IPS-18a (cell line): ENCODE results near the gene SCUBE1.

ENCODE experiments used
- H3K27ac ChIP-seq: one replicate; pipeline ENCODE4 v1.5.1; 2013; ENCODE audit warnings: low read length
- H3K27me3 ChIP-seq: one replicate; pipeline ENCODE4 v1.6.1; 2013; ENCODE audit warnings: mild to moderate bottlenecking, low read length; ENCODE audit not compliant: control insufficient read depth, insufficient read depth
- H3K36me3 ChIP-seq: one replicate; pipeline ENCODE4 v1.6.1; 2013; ENCODE audit warnings: low read depth, low read length; ENCODE audit not compliant: control insufficient read depth
- H3K4me1 ChIP-seq: one replicate; pipeline ENCODE4 v1.6.1; 2013; ENCODE audit warnings: low read depth, low read length; ENCODE audit not compliant: control insufficient read depth
- H3K4me3 ChIP-seq: one replicate; pipeline ENCODE4 v1.5.1; 2013; ENCODE audit warnings: low read length
- H3K9ac ChIP-seq: one replicate; pipeline ENCODE4 v1.6.1; 2013; ENCODE audit warnings: mild to moderate bottlenecking, low read length, moderate library complexity
- H3K9me3 ChIP-seq: one replicate; pipeline ENCODE4 v1.6.1; 2013; ENCODE audit warnings: low read depth, low read length; ENCODE audit not compliant: control insufficient read depth

SCUBE1 gene

GRCh38 chr22:43337385-43337784 is 5.8 kb downstream of the SCUBE1 start:
- Histone ChIP-seq H3K4me1 (no peaks in the 10 kb centered on the region), H3K36me3 (no peaks in the 10 kb centered on the region), H3K27me3 (peaks cover 23% of the 10 kb centered on the region), H3K4me3 (no peak overlapping the region), H3K27ac (no peak overlapping the region), H3K9ac (no peak overlapping the region), H3K9me3 (no peaks in the 10 kb centered on the region)

DNA sequence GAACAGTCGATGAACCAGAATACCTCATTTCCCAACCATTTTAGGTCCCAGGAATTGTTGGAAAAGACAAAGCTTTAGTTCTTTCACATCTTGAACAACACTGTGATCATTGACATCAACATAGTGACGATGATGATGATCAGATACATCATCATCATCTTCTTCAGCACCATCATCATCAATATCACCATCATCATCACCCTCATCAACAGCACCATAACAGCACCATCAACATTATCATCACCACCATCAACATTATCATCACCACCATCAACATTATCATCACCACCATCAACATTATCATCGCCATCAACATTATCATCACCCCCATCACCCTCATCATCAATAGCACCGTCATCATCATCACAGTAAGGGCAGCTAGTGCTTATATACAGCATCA is 8.8 kb downstream of the SCUBE1 start:
- Histone ChIP-seq H3K4me3 (no peak overlapping the region), H3K27me3 (no peaks in the 10 kb centered on the region), H3K4me1 (no peaks in the 10 kb centered on the region), H3K36me3 (no peaks in the 10 kb centered on the region), H3K9ac (no peak overlapping the region), H3K9me3 (no peaks in the 10 kb centered on the region), H3K27ac (no peak overlapping the region)

GRCh38 chr22:43333978-43334377 is 9.2 kb downstream of the SCUBE1 start:
- Histone ChIP-seq H3K9me3 (no peaks in the 10 kb centered on the region), H3K9ac (no peak overlapping the region), H3K4me3 (no peak overlapping the region), H3K4me1 (no peaks in the 10 kb centered on the region), H3K36me3 (no peaks in the 10 kb centered on the region), H3K27me3 (no peaks in the 10 kb centered on the region), H3K27ac (no peak overlapping the region)

DNA sequence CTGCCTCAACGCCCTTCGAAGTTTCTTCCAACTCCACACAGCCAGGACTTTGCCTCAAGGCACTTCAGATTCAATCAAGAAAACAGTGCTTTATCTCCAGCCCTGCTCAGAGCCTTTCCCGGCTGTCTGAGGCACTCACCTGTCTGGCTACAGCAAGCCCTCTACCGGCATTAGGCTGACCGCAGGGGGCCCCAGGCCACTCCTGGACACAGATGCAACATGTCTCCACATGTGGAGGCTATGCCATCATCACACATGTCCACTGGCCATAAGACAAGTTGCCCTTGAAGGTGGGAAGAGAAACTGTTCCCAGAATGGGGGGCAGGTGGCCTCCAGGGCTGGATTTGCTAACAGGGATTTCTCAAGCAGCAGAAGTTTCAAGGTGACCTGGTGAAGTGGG is 10.0 kb downstream of the SCUBE1 start:
- Histone ChIP-seq H3K4me1 (peaks cover 6% of the 10 kb centered on the region), H3K9me3 (no peaks in the 10 kb centered on the region), H3K36me3 (no peaks in the 10 kb centered on the region), H3K9ac (no peak overlapping the region), H3K27me3 (no peaks in the 10 kb centered on the region), H3K27ac (no peak overlapping the region), H3K4me3 (no peak overlapping the region)

- no peak overlapping the region for H3K9ac ChIP-seq
- no peak overlapping the region for H3K4me3 ChIP-seq
- H3K4me1 ChIP-seq = peaks cover 8% of the 10 kb centered on the region
- H3K27me3 ChIP-seq = no peaks in the 10 kb centered on the region
- no peaks in the 10 kb centered on the region for H3K36me3 ChIP-seq
- no peaks in the 10 kb centered on the region for H3K9me3 ChIP-seq
- no peak overlapping the region for H3K27ac ChIP-seq
These were observed 11.5 kb downstream of the SCUBE1 start for GRCh38 chr22:43331698-43332097.

- no peak overlapping the region for H3K27ac ChIP-seq
- no peak overlapping the region for H3K4me3 ChIP-seq
- H3K27me3 ChIP-seq = no peaks in the 10 kb centered on the region
- peaks cover 8% of the 10 kb centered on the region for H3K4me1 ChIP-seq
- H3K36me3 ChIP-seq = no peaks in the 10 kb centered on the region
- no peaks in the 10 kb centered on the region for H3K9me3 ChIP-seq
- no peak overlapping the region for H3K9ac ChIP-seq
These were observed 12.1 kb downstream of the SCUBE1 start for GRCh38 chr22:43331069-43331451.

GRCh38 chr22:43330178-43331068 is 12.7 kb downstream of the SCUBE1 start:
- H3K36me3 ChIP-seq = no peaks in the 10 kb centered on the region
- no peak overlapping the region for H3K9ac ChIP-seq
- no peaks in the 10 kb centered on the region for H3K9me3 ChIP-seq
- no peak overlapping the region for H3K27ac ChIP-seq
- no peak overlapping the region for H3K4me3 ChIP-seq
- no peaks in the 10 kb centered on the region for H3K27me3 ChIP-seq
- peaks cover 8% of the 10 kb centered on the region for H3K4me1 ChIP-seq

- no peaks in the 10 kb centered on the region for H3K27me3 ChIP-seq
- H3K27ac ChIP-seq = no peak overlapping the region
- no peaks in the 10 kb centered on the region for H3K9me3 ChIP-seq
- no peaks in the 10 kb centered on the region for H3K36me3 ChIP-seq
- peaks cover 8% of the 10 kb centered on the region for H3K4me1 ChIP-seq
- no peak overlapping the region for H3K9ac ChIP-seq
- no peak overlapping the region for H3K4me3 ChIP-seq
These were observed 14.1 kb downstream of the SCUBE1 start for GRCh38 chr22:43329061-43329460.

DNA sequence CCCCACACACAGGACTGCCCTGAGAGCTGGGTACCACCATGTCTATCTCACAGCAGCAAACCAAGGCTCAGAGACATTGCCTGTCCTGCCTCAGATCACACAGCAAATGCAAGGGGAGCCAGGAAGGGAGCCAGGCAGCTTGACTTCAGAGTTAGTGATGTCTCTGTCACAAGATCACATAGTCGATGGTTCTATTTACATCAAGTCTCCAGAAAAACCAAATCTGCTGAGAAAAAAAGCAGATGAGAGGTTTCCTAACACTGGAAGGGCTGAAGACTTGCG is 16.1 kb downstream of the SCUBE1 start:
- no peak overlapping the region for H3K9ac ChIP-seq
- no peak overlapping the region for H3K4me3 ChIP-seq
- no peaks in the 10 kb centered on the region for H3K27me3 ChIP-seq
- no peaks in the 10 kb centered on the region for H3K36me3 ChIP-seq
- no peaks in the 10 kb centered on the region for H3K9me3 ChIP-seq
- no peak overlapping the region for H3K27ac ChIP-seq
- peaks cover 8% of the 10 kb centered on the region for H3K4me1 ChIP-seq

GRCh38 chr22:43326331-43327156 is 16.6 kb downstream of the SCUBE1 start:
- H3K27me3 ChIP-seq = no peaks in the 10 kb centered on the region
- H3K36me3 ChIP-seq = no peaks in the 10 kb centered on the region
- no peak overlapping the region for H3K9ac ChIP-seq
- no peak overlapping the region for H3K27ac ChIP-seq
- no peak overlapping the region for H3K4me3 ChIP-seq
- no peaks in the 10 kb centered on the region for H3K9me3 ChIP-seq
- peaks cover 8% of the 10 kb centered on the region for H3K4me1 ChIP-seq

GRCh38 chr22:43325176-43325575 is 18.0 kb downstream of the SCUBE1 start:
- Histone ChIP-seq H3K36me3 (no peaks in the 10 kb centered on the region), H3K9ac (no peak overlapping the region), H3K9me3 (no peaks in the 10 kb centered on the region), H3K27ac (no peak overlapping the region), H3K4me1 (peaks cover 8% of the 10 kb centered on the region), H3K4me3 (no peak overlapping the region), H3K27me3 (no peaks in the 10 kb centered on the region)
